ENCODE data around the gene CHRNB1. TPM values are rescaled to one million over a fixed set of nuclear protein-coding genes. Genes with fewer than 3 reads are reported as not detected.

Gene CHRNB1
- total and polyA plus RNA-seq, 11 donors: 8.2 to 27.3 (median 11.2) TPM

DNA sequence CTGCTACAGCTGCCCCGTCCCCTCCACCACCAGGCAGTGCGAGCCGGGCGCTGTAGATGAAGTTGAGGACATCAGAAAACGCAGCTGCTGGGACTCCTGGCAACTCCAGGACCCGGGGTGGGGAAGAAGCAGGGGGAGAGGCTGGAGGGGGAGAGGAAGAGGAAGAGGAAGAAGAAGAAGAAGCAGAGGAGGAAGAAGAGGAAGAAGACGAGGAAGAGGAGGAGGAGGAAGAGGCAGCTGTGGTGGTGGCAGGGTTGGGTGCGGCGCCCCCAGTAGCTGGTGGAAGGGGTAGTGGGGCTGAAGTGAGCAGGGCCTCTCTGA is 21.4 kb downstream of the CHRNB1 start:
- WGBS, 4 donors: 78 to 83% (median 82%) methylated on average over 9 of the region's 9 CpGs
- intact Hi-C loops (cut with DNase I): no loop called here
- Histone ChIP-seq H3K9me3 (no peaks in the 10 kb centered on the region), H3K36me3 (peaks cover 0 to 51% (median 39%) of the 10 kb centered on the region in 9 donors), H3K4me3 (no peak overlapping the region), H3K27ac (peak overlapping the region; percentile 53 to 86 (median 81)), H3K27me3 (no peaks in the 10 kb centered on the region), H3K4me1 (peaks cover 5 to 56% (median 39%) of the 10 kb centered on the region in 12 donors)
- TF ChIP-seq, protein P1, sequence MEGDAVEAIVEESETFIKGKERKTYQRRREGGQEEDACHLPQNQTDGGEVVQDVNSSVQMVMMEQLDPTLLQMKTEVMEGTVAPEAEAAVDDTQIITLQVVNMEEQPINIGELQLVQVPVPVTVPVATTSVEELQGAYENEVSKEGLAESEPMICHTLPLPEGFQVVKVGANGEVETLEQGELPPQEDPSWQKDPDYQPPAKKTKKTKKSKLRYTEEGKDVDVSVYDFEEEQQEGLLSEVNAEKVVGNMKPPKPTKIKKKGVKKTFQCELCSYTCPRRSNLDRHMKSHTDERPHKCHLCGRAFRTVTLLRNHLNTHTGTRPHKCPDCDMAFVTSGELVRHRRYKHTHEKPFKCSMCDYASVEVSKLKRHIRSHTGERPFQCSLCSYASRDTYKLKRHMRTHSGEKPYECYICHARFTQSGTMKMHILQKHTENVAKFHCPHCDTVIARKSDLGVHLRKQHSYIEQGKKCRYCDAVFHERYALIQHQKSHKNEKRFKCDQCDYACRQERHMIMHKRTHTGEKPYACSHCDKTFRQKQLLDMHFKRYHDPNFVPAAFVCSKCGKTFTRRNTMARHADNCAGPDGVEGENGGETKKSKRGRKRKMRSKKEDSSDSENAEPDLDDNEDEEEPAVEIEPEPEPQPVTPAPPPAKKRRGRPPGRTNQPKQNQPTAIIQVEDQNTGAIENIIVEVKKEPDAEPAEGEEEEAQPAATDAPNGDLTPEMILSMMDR (IDR thresholded peaks at IDR 0.05): no peak
- no peak for TF ChIP-seq POLR2A (IDR thresholded peaks at IDR 0.05)
- ATAC-seq: no peak
- no peak for DNase-seq

DNA sequence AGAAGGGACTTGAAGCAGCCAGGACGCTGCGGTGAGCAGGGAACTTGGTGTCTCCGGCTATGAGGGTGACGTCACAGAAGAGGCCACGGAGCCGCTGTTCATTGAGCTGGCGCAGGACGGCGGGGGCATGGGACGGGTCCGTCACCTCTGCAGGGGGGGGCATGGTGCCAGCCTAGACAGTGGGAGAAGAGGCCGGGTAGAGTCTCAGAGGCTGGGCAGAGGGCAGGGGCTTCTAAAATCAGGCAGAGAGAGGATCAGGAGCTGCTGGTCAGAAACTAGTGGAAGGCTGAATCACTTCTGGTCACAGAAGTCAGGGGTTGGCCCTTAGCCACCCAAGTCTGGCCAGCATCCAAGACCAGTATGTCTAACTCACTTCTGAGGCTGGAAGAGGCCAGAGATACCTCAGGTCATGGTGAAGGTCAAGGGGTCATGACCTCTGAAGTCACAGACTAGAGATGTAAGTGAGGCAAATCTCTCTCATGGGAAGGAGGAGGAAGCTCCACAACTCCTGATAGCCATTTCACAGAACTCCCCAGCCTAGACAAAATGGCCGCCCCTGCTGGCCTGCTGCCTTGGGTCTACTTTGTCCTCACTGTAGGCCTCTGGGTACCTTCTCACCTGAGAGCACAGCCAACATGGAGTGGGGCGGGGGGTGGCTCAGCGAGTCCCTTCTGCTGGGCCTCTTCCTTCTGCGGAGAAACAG is 21.9 kb downstream of the CHRNB1 start:
- ATAC-seq (peak; percentile 43 to 72 (median 56)), DNase-seq (peak; percentile 76 to 90 (median 83))
- H3K36me3 ChIP-seq: peaks cover 0 to 49% (median 39%) of the 10 kb centered on the region in 9 donors
- H3K9me3 ChIP-seq: no peaks in the 10 kb centered on the region
- 56 to 70% (median 61%) methylated on average over 15 to 16 of the region's 16 CpGs for WGBS, 4 donors
- no peaks in the 10 kb centered on the region for H3K27me3 ChIP-seq
- H3K27ac ChIP-seq: peak overlapping the region; percentile 69 to 86 (median 81)
- intact Hi-C loops (cut with DNase I): no loop called here
- peaks cover 5 to 61% (median 41%) of the 10 kb centered on the region in 12 donors for H3K4me1 ChIP-seq
- no peak overlapping the region for H3K4me3 ChIP-seq
- TF ChIP-seq, protein P1 (IDR thresholded peaks at IDR 0.05): no peak
- no peak for TF ChIP-seq POLR2A (IDR thresholded peaks at IDR 0.05)

DNA sequence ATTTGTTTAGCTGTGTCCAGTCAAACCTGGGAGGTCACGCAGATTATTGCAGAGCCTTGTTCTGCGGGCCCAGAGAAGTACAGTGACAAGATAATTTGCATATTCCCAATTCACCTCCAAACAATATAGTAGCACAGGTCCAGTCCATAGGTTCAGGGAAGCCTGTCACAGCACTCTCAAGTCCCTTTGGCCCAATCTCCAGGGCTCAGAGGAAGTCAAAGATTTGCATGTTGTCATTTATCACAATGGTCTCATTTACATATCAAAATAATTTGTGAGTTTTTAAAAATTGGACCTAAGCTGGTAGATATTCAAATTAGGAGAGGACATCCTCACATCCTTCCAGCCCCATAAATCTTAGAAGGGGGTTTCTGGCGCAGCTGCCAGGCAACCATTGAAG is 22.6 kb downstream of the CHRNB1 start:
- Histone ChIP-seq H3K27ac (peak overlapping the region; percentile 69 to 86 (median 81)), H3K4me1 (peaks cover 5 to 67% (median 43%) of the 10 kb centered on the region in 12 donors), H3K27me3 (no peaks in the 10 kb centered on the region), H3K36me3 (peaks cover 0 to 45% (median 33%) of the 10 kb centered on the region in 9 donors), H3K4me3 (no peak overlapping the region), H3K9me3 (no peaks in the 10 kb centered on the region)
- intact Hi-C loops (cut with DNase I): no loop called here
- no peak for DNase-seq
- 82 to 95% (median 91%) methylated on average over 3 of the region's 3 CpGs for WGBS, 4 donors
- ATAC-seq: no peak
- TF ChIP-seq, protein P1 (IDR thresholded peaks at IDR 0.05): no peak
- no peak for TF ChIP-seq POLR2A (IDR thresholded peaks at IDR 0.05)

GRCh38 chr17:7468290-7468689 is 23.4 kb downstream of the CHRNB1 start:
- Histone ChIP-seq H3K4me3 (no peak overlapping the region), H3K27me3 (no peaks in the 10 kb centered on the region), H3K36me3 (peaks cover 0 to 37% (median 25%) of the 10 kb centered on the region in 9 donors), H3K4me1 (peaks cover 5 to 69% (median 43%) of the 10 kb centered on the region in 12 donors), H3K27ac (peak overlapping the region in 4 of 12 donors; percentile 71 to 84 (median 81)), H3K9me3 (no peaks in the 10 kb centered on the region)
- WGBS, 4 donors: 86 to 93% (median 89%) methylated on average over 11 of the region's 11 CpGs
- ATAC-seq (no peak), DNase-seq (no peak)
- intact Hi-C loops (cut with DNase I): no loop called here
- TF ChIP-seq POLR2A (IDR thresholded peaks at IDR 0.05): no peak
- TF ChIP-seq, protein P1 (IDR thresholded peaks at IDR 0.05): no peak

Measured in heart left ventricle (tissue), 16 donors.